Measurements from ENCODE around the gene RBSN.

The RBSN gene

GRCh38 chr3:15066467-15066866, 32.5 kb downstream of the RBSN start:
- no peaks in the 10 kb centered on the region for H3K9me2 ChIP-seq (replicated peaks; ENCODE audit: control insufficient read depth, low read length)
- H3K4me1 ChIP-seq (ENCODE audit: control insufficient read depth, low read length), result peaks cover 19% of the 10 kb centered on the region
- H3K36me3 ChIP-seq (ENCODE audit: control insufficient read depth, low read length), result peaks cover 29% of the 10 kb centered on the region
- TF ChIP-seq CTCF (IDR thresholded peaks at IDR 0.05; ENCODE audit: low read depth, low read length, poor library complexity, severe bottlenecking), result no peak
- no peak for TF ChIP-seq EZH2phosphoT487 (IDR thresholded peaks at IDR 0.05; ENCODE audit: borderline replicate concordance, low read length)
- peaks cover 30% of the 10 kb centered on the region for H3K79me2 ChIP-seq (ENCODE audit: control insufficient read depth, low read length)
- no peak overlapping the region for H3K4me3 ChIP-seq (ENCODE audit: low read length)
- H4K20me1 ChIP-seq (ENCODE audit: control insufficient read depth, insufficient read depth, low read depth, low read length), result peaks cover 11% of the 10 kb centered on the region
- H3K27ac ChIP-seq (ENCODE audit: low read depth, low read length), result no peak overlapping the region
- H3K27me3 ChIP-seq (ENCODE audit: control insufficient read depth, low read length), result no peaks in the 10 kb centered on the region
- no peak overlapping the region for H3K4me2 ChIP-seq (ENCODE audit: low read length)
- H3K9me3 ChIP-seq (ENCODE audit: control insufficient read depth, insufficient read depth, low read length), result no peaks in the 10 kb centered on the region
- 0 out of 2 replicates have a peak, but pooled peaks cover 6% of the 10 kb centered on the region for H3F3A ChIP-seq (ENCODE audit: control insufficient read depth, insufficient read depth)

- peak overlapping the region; percentile 95 for H3K4me3 ChIP-seq (ENCODE audit: low read length)
- peaks cover 26% of the 10 kb centered on the region for H3K36me3 ChIP-seq (ENCODE audit: control insufficient read depth, low read length)
- H3F3A ChIP-seq (ENCODE audit: control insufficient read depth, insufficient read depth), result 0 out of 2 replicates have a peak, but pooled peaks cover 6% of the 10 kb centered on the region
- TF ChIP-seq CTCF (IDR thresholded peaks at IDR 0.05; ENCODE audit: low read depth, low read length, poor library complexity, severe bottlenecking), result no peak
- TF ChIP-seq EZH2phosphoT487 (IDR thresholded peaks at IDR 0.05; ENCODE audit: borderline replicate concordance, low read length), result no peak
- H3K27me3 ChIP-seq (ENCODE audit: control insufficient read depth, low read length), result no peaks in the 10 kb centered on the region
- H3K9me3 ChIP-seq (ENCODE audit: control insufficient read depth, insufficient read depth, low read length), result no peaks in the 10 kb centered on the region
- peaks cover 39% of the 10 kb centered on the region for H3K79me2 ChIP-seq (ENCODE audit: control insufficient read depth, low read length)
- H3K4me1 ChIP-seq (ENCODE audit: control insufficient read depth, low read length), result peaks cover 19% of the 10 kb centered on the region
- H4K20me1 ChIP-seq (ENCODE audit: control insufficient read depth, insufficient read depth, low read depth, low read length), result peaks cover 11% of the 10 kb centered on the region
- no peaks in the 10 kb centered on the region for H3K9me2 ChIP-seq (replicated peaks; ENCODE audit: control insufficient read depth, low read length)
- H3K4me2 ChIP-seq (ENCODE audit: low read length), result peak overlapping the region; percentile 92
- H3K27ac ChIP-seq (ENCODE audit: low read depth, low read length), result no peak overlapping the region
Measured at GRCh38 chr3:15065550-15066007, 33.4 kb downstream of the RBSN start.

- Histone ChIP-seq H3F3A (ENCODE audit: control insufficient read depth, insufficient read depth) (0 out of 2 replicates have a peak, but pooled peaks cover 6% of the 10 kb centered on the region), H3K79me2 (ENCODE audit: control insufficient read depth, low read length) (peaks cover 45% of the 10 kb centered on the region), H4K20me1 (ENCODE audit: control insufficient read depth, insufficient read depth, low read depth, low read length) (peaks cover 11% of the 10 kb centered on the region), H3K27ac (ENCODE audit: low read depth, low read length) (peak within 1 kb of the TSS; percentile 47), H3K4me2 (ENCODE audit: low read length) (peak within 1 kb of the TSS; percentile 92), H3K36me3 (ENCODE audit: control insufficient read depth, low read length) (peaks cover 24% of the 10 kb centered on the region), H3K27me3 (ENCODE audit: control insufficient read depth, low read length) (no peaks in the 10 kb centered on the region), H3K9me2 (replicated peaks; ENCODE audit: control insufficient read depth, low read length) (no peaks in the 10 kb centered on the region), H3K4me1 (ENCODE audit: control insufficient read depth, low read length) (peaks cover 19% of the 10 kb centered on the region), H3K4me3 (ENCODE audit: low read length) (peak within 1 kb of the TSS; percentile 95), H3K9me3 (ENCODE audit: control insufficient read depth, insufficient read depth, low read length) (no peaks in the 10 kb centered on the region)
- TF ChIP-seq CTCF (IDR thresholded peaks at IDR 0.05; ENCODE audit: low read depth, low read length, poor library complexity, severe bottlenecking) (no peak), EZH2phosphoT487 (IDR thresholded peaks at IDR 0.05; ENCODE audit: borderline replicate concordance, low read length) (no peak)
Measured at GRCh38 chr3:15064835-15065549, 34.0 kb downstream of the RBSN start, which contains the start of gene MRPS25. MRPS25 (minus strand) TSS chr3:15065315; CDS start chr3:15065194, 121 bp downstream.

Data from DOHH2 (cell line).